GM21447 (cell line): Measurements from ENCODE around the gene HCK.
"Not testable (repeated sequence)": the region's sequence is repeated elsewhere in the genome, so short reads cannot be mapped to it uniquely, and the experiment has no call there.

ENCODE experiments used
- ATAC-seq: cut with Tn5 transposase; IDR thresholded peaks from one replicate; pipeline ENCODE4 v1.9.1; 2021; ENCODE audit not compliant: unreplicated experiment

The HCK gene

GRCh38 chr20:32028647-32029372, 23.2 kb upstream of the HCK start:
- no peak for ATAC-seq

- ATAC-seq, result no peak
These were observed 22.5 kb upstream of the HCK start for GRCh38 chr20:32029561-32029960.

- ATAC-seq, result no peak
These were observed 20.8 kb upstream of the HCK start for GRCh38 chr20:32031007-32031958.

GRCh38 chr20:32033316-32033715, 18.7 kb upstream of the HCK start:
- ATAC-seq, result no peak

- ATAC-seq, result not testable (repeated sequence)
These were observed 18.3 kb upstream of the HCK start for GRCh38 chr20:32033721-32034120.

GRCh38 chr20:32034581-32035425, 17.2 kb upstream of the HCK start:
- no peak for ATAC-seq

GRCh38 chr20:32035426-32035779, 16.6 kb upstream of the HCK start:
- ATAC-seq, result no peak

GRCh38 chr20:32036252-32036651, 15.8 kb upstream of the HCK start:
- ATAC-seq, result no peak

- ATAC-seq, result no peak
These were observed 15.1 kb upstream of the HCK start for GRCh38 chr20:32036716-32037485.

GRCh38 chr20:32037929-32038328, 14.1 kb upstream of the HCK start:
- no peak for ATAC-seq

- peak; percentile 61 for ATAC-seq
These were observed 11.7 kb upstream of the HCK start for GRCh38 chr20:32040142-32040953.

GRCh38 chr20:32045999-32046398, 6.0 kb upstream of the HCK start:
- ATAC-seq, result no peak

- no peak for ATAC-seq
These were observed 1.7 kb upstream of the HCK start for GRCh38 chr20:32050324-32050841.

GRCh38 chr20:32050851-32051556, 1.0 kb upstream of the HCK start:
- no peak for ATAC-seq

GRCh38 chr20:32051720-32052089, 337 bp upstream of the HCK start:
- no peak for ATAC-seq

- ATAC-seq, result no peak
These were observed 828 bp downstream of the HCK start for GRCh38 chr20:32052778-32053362.

GRCh38 chr20:32053648-32054047, 1.6 kb downstream of the HCK start:
- ATAC-seq, result no peak

GRCh38 chr20:32056708-32057483, 4.9 kb downstream of the HCK start:
- no peak for ATAC-seq
